NB4 (cell line): Measurements from ENCODE around the gene TENM4.

Source experiments
- CTCF ChIP-seq: IDR thresholded peaks from one replicate; pipeline ENCODE4 v1.5.1; 2012; ENCODE audit warnings: low read depth, low read length
- MAX ChIP-seq: IDR thresholded peaks from 2 replicates; pipeline ENCODE4 v1.6.1; 2011; ENCODE audit warnings: low read depth, low read length
- MYC ChIP-seq: IDR thresholded peaks from 2 replicates; pipeline ENCODE4 v1.6.1; 2011; ENCODE audit warnings: low read depth, low read length

GRCh38 chr11:78957476-78958245 lies 483.2 kb downstream of the TENM4 start:
- no peak for TF ChIP-seq CTCF
- TF ChIP-seq MAX, result no peak
- no peak for TF ChIP-seq MYC
